Measurements from ENCODE around the gene INPP5F.

INPP5F gene

DNA sequence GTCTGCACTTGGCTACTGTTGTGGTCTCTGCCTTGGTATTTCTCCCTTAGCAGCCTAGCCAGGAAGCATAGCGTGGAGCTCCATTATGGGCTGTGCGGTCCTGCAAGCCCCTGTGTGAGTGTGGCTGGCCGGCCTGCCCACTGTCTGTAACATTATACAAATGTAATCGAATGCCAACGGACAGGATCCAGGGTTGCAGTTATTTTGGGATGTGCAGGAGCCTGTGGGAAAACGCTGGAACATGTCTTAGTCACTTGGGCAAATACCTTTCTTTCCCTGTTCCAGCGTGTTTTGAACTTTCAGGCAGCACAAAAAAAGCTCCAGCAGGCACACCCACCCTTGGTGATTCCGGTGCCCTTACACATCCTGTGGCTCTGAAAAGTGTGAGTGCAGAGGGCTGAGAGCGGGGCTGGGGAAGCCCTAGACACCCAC is 45.2 kb upstream of the INPP5F start:
- H3K4me3 ChIP-seq (ENCODE audit: low read depth, low read length): no peak overlapping the region
- DNase-seq (ENCODE audit: low read depth): no peak
- TF ChIP-seq, protein P1, sequence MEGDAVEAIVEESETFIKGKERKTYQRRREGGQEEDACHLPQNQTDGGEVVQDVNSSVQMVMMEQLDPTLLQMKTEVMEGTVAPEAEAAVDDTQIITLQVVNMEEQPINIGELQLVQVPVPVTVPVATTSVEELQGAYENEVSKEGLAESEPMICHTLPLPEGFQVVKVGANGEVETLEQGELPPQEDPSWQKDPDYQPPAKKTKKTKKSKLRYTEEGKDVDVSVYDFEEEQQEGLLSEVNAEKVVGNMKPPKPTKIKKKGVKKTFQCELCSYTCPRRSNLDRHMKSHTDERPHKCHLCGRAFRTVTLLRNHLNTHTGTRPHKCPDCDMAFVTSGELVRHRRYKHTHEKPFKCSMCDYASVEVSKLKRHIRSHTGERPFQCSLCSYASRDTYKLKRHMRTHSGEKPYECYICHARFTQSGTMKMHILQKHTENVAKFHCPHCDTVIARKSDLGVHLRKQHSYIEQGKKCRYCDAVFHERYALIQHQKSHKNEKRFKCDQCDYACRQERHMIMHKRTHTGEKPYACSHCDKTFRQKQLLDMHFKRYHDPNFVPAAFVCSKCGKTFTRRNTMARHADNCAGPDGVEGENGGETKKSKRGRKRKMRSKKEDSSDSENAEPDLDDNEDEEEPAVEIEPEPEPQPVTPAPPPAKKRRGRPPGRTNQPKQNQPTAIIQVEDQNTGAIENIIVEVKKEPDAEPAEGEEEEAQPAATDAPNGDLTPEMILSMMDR (IDR thresholded peaks at IDR 0.05; ENCODE audit: low read depth, low read length, missing control alignments): no peak

DNA sequence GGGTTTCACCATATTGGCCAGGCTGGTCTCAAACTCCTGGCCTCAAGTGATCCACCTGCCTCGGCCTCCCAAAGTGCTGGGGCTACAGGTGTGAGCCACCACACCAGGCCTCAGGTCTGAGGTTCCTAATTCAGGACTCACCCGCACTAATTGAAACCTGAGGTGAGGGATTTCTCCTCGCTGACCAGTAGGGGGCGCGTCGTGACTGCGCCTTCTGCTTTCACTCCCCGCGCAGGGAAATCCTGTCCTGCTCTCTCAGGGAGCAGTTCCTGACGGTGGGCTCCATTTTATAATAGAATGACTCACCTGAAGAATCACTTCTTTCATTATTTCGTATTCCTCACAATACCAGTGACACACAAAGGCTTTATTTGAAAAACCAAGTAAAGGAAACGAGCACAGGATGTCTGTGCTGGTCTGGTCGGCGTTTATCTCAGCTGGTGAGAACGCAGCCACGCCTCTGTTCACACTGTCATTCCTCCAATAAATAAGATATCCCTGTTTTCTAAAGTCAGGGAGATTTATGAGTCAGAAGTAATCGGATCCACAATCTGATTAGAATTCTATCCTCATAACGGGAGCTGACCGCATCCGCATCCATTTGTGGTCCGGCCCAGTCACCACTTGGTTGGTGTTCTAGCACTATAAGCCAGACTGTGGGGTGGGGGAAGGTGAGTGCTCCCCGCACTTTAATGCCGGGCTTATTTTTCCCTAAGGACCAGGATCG is 39.2 kb upstream of the INPP5F start:
- H3K4me3 ChIP-seq (ENCODE audit: low read depth, low read length): no peak overlapping the region
- TF ChIP-seq, protein P1 (IDR thresholded peaks at IDR 0.05; ENCODE audit: low read depth, low read length, missing control alignments): peak; percentile 93

DNA sequence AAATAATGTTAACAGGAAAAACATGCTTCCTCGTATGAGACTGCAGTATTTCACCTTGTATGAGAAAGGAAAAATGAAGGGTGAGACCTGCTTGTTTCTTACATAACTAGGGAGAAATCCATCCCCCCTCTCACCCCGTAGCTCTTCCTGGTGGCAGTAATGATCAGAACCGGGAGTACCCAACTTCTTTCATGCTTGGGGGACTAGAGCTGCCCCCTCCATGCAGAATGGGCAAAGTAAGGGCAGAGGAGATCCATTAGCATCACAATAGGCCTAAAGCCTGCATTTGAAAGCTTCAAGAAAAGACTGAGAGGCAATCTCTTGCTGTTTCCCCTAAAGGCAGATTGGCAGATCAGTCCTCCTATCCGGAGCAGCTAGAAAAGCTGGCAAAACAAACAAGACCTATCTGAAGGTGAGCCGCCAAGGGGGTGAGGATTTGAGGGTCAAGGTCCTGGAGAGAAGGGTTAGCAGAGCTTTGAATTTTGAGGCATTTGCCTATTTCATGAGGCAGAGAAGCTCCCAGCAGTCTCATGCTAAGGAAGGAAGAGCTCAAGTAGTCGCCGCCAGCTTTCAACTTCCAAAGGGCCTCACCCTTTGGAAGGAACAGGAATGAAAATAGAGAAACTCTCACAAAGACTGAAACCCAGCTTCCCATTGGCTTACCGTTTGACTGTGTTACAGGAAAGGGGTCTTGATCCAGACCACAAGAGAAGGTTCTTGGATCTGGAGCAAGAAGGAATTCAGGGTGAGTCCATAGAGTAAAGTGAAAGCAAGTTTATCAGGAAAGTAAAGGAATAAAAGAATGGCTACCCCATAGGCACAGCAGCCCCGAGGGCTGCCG is 38.4 kb upstream of the INPP5F start:
- TF ChIP-seq, protein P1 (IDR thresholded peaks at IDR 0.05; ENCODE audit: low read depth, low read length, missing control alignments): no peak
- H3K4me3 ChIP-seq (ENCODE audit: low read depth, low read length): no peak overlapping the region
- no peak for DNase-seq (ENCODE audit: low read depth)

More for the DNA sequence above, 39.2 kb upstream of the INPP5F start:
- DNase-seq (ENCODE audit: low read depth): no peak

DNA sequence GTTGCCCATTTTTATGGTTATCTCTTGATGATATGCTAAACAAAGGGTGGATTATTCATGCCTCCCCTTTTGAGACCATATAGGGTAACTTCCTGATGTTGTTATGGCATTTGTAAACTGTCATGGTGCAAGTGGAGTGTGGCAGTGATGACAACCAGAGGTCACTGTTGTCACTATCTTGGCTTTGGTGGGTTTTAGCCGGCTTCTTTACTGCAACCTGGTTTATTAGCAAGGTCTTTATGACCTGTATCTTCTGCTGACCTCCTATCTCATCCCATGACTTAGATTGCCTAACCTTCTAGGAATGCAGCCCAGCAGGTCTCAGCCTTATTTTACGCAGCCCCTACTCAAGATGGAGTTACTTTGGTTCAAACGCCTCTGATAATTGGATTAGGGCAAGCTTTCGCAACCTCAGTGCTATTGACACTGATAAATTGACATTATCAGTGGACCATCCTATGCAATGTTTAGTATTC is 37.8 kb upstream of the INPP5F start:
- no peak for DNase-seq (ENCODE audit: low read depth)
- TF ChIP-seq, protein P1 (IDR thresholded peaks at IDR 0.05; ENCODE audit: low read depth, low read length, missing control alignments): peak; percentile 37
- no peak overlapping the region for H3K4me3 ChIP-seq (ENCODE audit: low read depth, low read length)

DNA sequence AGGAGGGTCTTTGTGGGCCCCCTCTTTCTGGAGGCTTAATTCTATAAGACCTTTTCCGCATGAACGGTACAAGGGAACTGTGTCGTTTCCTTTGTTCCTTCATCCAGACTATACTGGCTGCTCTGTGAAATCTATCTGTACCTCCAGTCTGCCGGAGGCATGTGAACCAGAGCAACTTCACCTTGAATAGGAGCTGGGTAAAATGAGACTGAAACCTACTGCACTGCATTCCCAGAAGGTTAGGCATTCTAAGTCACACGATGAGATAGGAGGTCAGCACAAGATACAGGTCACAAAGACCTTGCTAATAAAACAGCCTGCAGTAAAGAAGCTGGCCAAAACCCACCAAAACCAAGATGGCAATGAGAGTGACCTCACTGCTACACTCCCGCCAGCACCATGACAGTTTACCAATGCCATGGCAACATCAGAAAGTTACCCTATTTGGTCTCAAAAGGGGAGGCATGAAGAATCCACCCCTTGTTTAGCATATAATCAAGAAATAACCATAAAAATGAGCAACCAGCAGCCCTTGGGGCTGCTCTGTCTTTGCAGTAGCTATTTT is 36.8 kb upstream of the INPP5F start:
- no peak for DNase-seq (ENCODE audit: low read depth)
- no peak overlapping the region for H3K4me3 ChIP-seq (ENCODE audit: low read depth, low read length)
- TF ChIP-seq, protein P1 (IDR thresholded peaks at IDR 0.05; ENCODE audit: low read depth, low read length, missing control alignments): no peak

DNA sequence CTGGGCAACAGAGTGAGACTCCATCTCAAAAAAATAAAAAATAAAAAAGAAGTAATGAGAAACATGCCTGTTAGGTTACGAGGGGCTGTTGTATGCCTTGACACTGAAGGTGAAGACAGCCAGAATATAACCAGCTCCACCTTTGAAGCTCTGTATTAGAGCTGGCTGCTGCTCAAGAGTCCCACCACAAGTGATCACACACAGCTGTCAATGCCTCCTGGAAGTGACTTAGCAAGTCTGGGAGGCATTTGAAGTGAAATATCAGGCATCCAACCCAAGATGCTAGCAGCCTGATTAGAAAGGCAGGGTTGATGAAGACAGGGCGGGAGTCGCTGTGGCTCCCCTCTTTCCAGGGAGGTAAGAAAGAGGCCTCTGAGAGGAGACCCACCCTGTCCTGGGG is 34.1 kb upstream of the INPP5F start:
- TF ChIP-seq, protein P1 (IDR thresholded peaks at IDR 0.05; ENCODE audit: low read depth, low read length, missing control alignments): no peak
- no peak overlapping the region for H3K4me3 ChIP-seq (ENCODE audit: low read depth, low read length)
- DNase-seq (ENCODE audit: low read depth): no peak
